Loucy (cell line): Measurements from ENCODE around the gene UVSSA.

Experiments
- H2AFZ ChIP-seq: fragments of 200-600 bp; sonication (generic); 2 replicates; pipeline ENCODE4 v1.6.0; 2016; ENCODE audit warnings: antibody characterized with exemption, mild to moderate bottlenecking, low read length, moderate library complexity
- H3F3A ChIP-seq: fragments of 200-600 bp; 2 replicates; pipeline ENCODE4 v1.6.0; 2016; ENCODE audit warnings: antibody characterized with exemption, low read depth, mild to moderate bottlenecking
- H3K27me3 ChIP-seq: fragments of 200-600 bp; sonication (generic); 2 replicates; pipeline ENCODE4 v1.6.1; 2014; ENCODE audit warnings: low read length, mild to moderate bottlenecking; ENCODE audit not compliant: insufficient read depth, poor library complexity, severe bottlenecking
- H3K36me3 ChIP-seq: fragments of 200-600 bp; sonication (generic); 2 replicates; pipeline ENCODE4 v1.6.1; 2016; ENCODE audit warnings: low read length; ENCODE audit not compliant: insufficient read depth
- H3K4me1 ChIP-seq: fragments of 200-600 bp; sonication (generic); 2 replicates; pipeline ENCODE4 v1.5.1; 2014; ENCODE audit warnings: low read length, mild to moderate bottlenecking; ENCODE audit not compliant: insufficient read depth, poor library complexity, severe bottlenecking
- H3K4me2 ChIP-seq: fragments of 200-600 bp; sonication (generic); 2 replicates; pipeline ENCODE4 v1.6.0; 2014; ENCODE audit warnings: antibody characterized with exemption, low read length, low read depth, mild to moderate bottlenecking; ENCODE audit not compliant: poor library complexity, severe bottlenecking
- H3K4me3 ChIP-seq: fragments of 200-600 bp; sonication (generic); 2 replicates; pipeline ENCODE4 v1.5.1; 2014; ENCODE audit warnings: low read length, mild to moderate bottlenecking, mixed read lengths; ENCODE audit not compliant: poor library complexity, severe bottlenecking
- H3K79me2 ChIP-seq: fragments of 200-600 bp; sonication (generic); 2 replicates; pipeline ENCODE4 v1.6.1; 2014; ENCODE audit warnings: low read length; ENCODE audit not compliant: insufficient read depth
- H3K9ac ChIP-seq: fragments of 200-600 bp; sonication (generic); 2 replicates; pipeline ENCODE4 v1.6.0; 2014; ENCODE audit warnings: mild to moderate bottlenecking, low read depth, low read length, moderate library complexity; ENCODE audit not compliant: poor library complexity, severe bottlenecking
- H3K9me2 ChIP-seq: fragments of 200-600 bp; sonication (generic); replicated peaks from 2 replicates; pipeline ENCODE4 v1.6.1; 2016; ENCODE audit warnings: low read depth, low read length, mixed read lengths
- H3K9me3 ChIP-seq: fragments of 200-600 bp; sonication (generic); 2 replicates; pipeline ENCODE4 v1.6.1; 2014; ENCODE audit warnings: mild to moderate bottlenecking, antibody characterized with exemption, low read length, low read depth; ENCODE audit not compliant: insufficient read depth
- H4K20me1 ChIP-seq: fragments of 200-600 bp; sonication (generic); 2 replicates; pipeline ENCODE4 v1.6.0; 2014; ENCODE audit warnings: antibody characterized with exemption, low read length, mild to moderate bottlenecking; ENCODE audit not compliant: insufficient read depth, poor library complexity, severe bottlenecking
- EZH2phosphoT487 ChIP-seq: fragments of 200-600 bp; IDR thresholded peaks from 2 replicates; pipeline ENCODE4 v1.6.1; 2018; ENCODE audit warnings: antibody characterized with exemption, mild to moderate bottlenecking, moderate library complexity, borderline replicate concordance
- TF ChIP-seq, protein P1 (sequence below): fragments of 200-600 bp; sonication (generic); conservative IDR thresholded peaks from 2 replicates; pipeline ENCODE4 v1.5.1; 2014; ENCODE audit warnings: mild to moderate bottlenecking, antibody characterized with exemption, low read length

The UVSSA gene

DNA sequence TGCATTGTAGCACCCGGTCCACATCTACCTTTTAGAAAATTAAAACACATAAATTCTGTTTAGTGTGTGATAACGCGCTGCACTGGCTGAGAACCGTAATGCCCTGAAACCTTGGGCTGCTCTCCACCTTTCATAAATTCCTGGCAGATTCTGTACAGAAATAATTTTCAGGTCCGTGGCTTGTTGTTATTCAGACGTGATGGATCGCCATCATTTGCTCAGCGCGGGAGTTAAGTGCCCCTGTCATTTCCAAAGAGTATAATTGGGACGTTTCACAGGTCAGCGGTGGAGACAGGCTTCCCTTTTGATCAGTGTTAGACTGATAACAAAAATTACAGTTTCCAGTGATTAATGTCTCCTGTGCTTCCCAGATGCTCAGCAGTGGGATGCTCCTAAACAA, 16.5 kb downstream of the UVSSA start:
- Histone ChIP-seq H3K27me3 (no peaks in the 10 kb centered on the region), H3K9ac (no peak overlapping the region), H3K4me1 (no peaks in the 10 kb centered on the region), H3K4me2 (no peak overlapping the region), H3K9me2 (no peaks in the 10 kb centered on the region), H2AFZ (no peak overlapping the region), H3K36me3 (no peaks in the 10 kb centered on the region), H3K79me2 (no peaks in the 10 kb centered on the region), H4K20me1 (no peaks in the 10 kb centered on the region), H3F3A (no peaks in the 10 kb centered on the region), H3K4me3 (no peak overlapping the region), H3K9me3 (no peaks in the 10 kb centered on the region)
- TF ChIP-seq, protein P1, sequence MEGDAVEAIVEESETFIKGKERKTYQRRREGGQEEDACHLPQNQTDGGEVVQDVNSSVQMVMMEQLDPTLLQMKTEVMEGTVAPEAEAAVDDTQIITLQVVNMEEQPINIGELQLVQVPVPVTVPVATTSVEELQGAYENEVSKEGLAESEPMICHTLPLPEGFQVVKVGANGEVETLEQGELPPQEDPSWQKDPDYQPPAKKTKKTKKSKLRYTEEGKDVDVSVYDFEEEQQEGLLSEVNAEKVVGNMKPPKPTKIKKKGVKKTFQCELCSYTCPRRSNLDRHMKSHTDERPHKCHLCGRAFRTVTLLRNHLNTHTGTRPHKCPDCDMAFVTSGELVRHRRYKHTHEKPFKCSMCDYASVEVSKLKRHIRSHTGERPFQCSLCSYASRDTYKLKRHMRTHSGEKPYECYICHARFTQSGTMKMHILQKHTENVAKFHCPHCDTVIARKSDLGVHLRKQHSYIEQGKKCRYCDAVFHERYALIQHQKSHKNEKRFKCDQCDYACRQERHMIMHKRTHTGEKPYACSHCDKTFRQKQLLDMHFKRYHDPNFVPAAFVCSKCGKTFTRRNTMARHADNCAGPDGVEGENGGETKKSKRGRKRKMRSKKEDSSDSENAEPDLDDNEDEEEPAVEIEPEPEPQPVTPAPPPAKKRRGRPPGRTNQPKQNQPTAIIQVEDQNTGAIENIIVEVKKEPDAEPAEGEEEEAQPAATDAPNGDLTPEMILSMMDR: no peak
- no peak for TF ChIP-seq EZH2phosphoT487

DNA sequence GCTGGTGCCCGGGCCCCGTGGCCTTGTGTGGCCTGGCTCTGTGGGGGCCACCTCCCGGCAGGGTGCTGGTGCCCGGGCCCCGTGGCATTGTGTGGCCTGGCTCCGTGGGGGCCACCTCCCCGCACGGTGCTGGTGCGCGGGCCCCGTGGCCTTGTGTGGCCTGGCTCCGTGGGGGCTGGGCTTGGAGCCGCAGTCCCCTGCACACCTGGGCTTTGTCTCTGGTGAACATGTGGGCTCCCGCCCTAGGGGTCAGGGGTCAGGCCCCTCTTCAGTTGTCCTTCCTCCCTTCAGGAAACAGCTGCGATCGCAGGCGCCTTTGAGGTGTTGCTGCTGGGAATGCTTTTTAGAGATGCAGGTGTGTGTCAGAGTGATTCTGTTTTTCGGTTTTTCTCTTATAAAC, 17.2 kb downstream of the UVSSA start:
- no peaks in the 10 kb centered on the region for H3K9me2 ChIP-seq
- H3K36me3 ChIP-seq: no peaks in the 10 kb centered on the region
- no peak overlapping the region for H2AFZ ChIP-seq
- no peaks in the 10 kb centered on the region for H4K20me1 ChIP-seq
- no peaks in the 10 kb centered on the region for H3K4me1 ChIP-seq
- TF ChIP-seq, protein P1: no peak
- TF ChIP-seq EZH2phosphoT487: no peak
- no peak overlapping the region for H3K4me2 ChIP-seq
- no peak overlapping the region for H3K9ac ChIP-seq
- H3K27me3 ChIP-seq: no peaks in the 10 kb centered on the region
- H3F3A ChIP-seq: no peaks in the 10 kb centered on the region
- no peak overlapping the region for H3K4me3 ChIP-seq
- H3K79me2 ChIP-seq: no peaks in the 10 kb centered on the region
- no peaks in the 10 kb centered on the region for H3K9me3 ChIP-seq

DNA sequence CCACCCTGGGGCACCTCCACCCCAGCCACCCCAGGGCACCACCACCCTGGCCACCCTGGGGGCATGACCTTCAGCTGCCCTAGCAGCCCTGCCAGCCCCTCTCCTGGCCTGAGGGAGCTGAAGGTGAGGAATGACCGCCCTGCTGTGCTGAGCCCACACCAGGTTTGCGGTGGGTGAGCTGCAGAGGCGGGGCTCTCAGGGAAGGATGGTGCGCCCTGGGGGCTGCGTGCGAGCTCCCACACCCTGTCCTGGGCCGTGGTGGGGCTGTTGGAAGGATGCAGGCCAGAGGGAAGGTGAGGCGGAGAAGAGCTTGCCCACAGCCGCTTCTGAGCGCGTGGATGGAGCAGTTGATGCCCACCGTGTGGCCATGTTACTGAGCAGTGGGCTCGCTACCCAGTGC, 17.7 kb downstream of the UVSSA start:
- Histone ChIP-seq H3K27me3 (no peaks in the 10 kb centered on the region), H3K36me3 (no peaks in the 10 kb centered on the region), H3K9ac (no peak overlapping the region), H3K4me2 (no peak overlapping the region), H3F3A (no peaks in the 10 kb centered on the region), H3K4me3 (no peak overlapping the region), H3K9me3 (no peaks in the 10 kb centered on the region), H2AFZ (no peak overlapping the region), H4K20me1 (no peaks in the 10 kb centered on the region), H3K9me2 (no peaks in the 10 kb centered on the region), H3K4me1 (no peaks in the 10 kb centered on the region), H3K79me2 (no peaks in the 10 kb centered on the region)
- TF ChIP-seq, protein P1: no peak
- TF ChIP-seq EZH2phosphoT487: no peak
